Measurements from ENCODE around the gene PTPRT.

PTPRT gene

DNA sequence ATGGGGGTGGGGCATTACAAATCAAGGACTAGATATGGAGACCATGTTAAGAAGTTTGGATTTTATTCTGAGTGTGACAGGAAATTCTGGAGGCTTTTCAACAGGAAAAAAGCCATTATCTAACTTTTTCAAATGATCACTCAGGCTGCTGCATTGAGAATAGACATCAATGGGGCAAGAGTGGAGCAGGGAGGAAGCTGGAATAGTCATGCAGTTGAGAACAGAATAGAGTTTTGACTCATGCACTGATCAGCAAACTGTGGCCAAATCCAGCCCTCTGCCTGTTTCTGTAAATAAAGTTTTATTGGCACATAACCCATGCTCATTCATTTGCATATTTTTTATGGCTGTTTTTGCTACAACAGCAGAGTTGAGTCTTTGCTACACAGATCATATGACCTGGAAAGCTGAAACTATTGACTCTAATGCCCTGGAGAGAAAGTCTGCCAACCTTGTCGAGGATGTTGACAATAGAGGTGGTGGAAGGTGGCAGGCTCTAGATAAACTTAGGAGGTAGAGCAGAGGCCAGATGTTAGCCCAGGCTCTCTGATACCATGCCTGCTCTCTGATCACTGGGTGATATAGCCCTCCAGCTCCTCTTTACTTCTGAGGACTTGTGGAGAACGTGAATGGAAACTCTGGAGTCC, 441.8 kb downstream of the PTPRT start:
- H3K9me3 ChIP-seq (replicated peaks; ENCODE audit: insufficient read depth, low read length): no peaks in the 10 kb centered on the region
- no peak overlapping the region for H2AFZ ChIP-seq (ENCODE audit: low read length)
- H3K27ac ChIP-seq (ENCODE audit: low read length): no peak overlapping the region
- H3K36me3 ChIP-seq (replicated peaks; ENCODE audit: insufficient read depth, low read length): no peaks in the 10 kb centered on the region
- H3F3A ChIP-seq (ENCODE audit: insufficient read depth, low read length): no peaks in the 10 kb centered on the region
- no peaks in the 10 kb centered on the region for H3K4me1 ChIP-seq (ENCODE audit: low read length)
- no peak overlapping the region for H3K4me2 ChIP-seq (ENCODE audit: low read depth, low read length)
- DNase-seq: no peak
- H3K27me3 ChIP-seq (replicated peaks; ENCODE audit: insufficient read depth, low read length): no peaks in the 10 kb centered on the region
- H4K20me1 ChIP-seq (ENCODE audit: insufficient read depth, low read length): no peaks in the 10 kb centered on the region
- no peaks in the 10 kb centered on the region for H3K79me2 ChIP-seq (ENCODE audit: low read length)
- H3K4me3 ChIP-seq (ENCODE audit: low read length): no peak overlapping the region
- H3K9ac ChIP-seq (ENCODE audit: low read length): no peak overlapping the region
- TF ChIP-seq CTCF (IDR thresholded peaks at IDR 0.05; ENCODE audit: low read length) (no peak), EZH2phosphoT487 (IDR thresholded peaks at IDR 0.05; ENCODE audit: low read length) (no peak), EZH2 (optimal IDR thresholded peaks at IDR 0.05; ENCODE audit: low read depth, low read length) (no peak)
- no peaks in the 10 kb centered on the region for H3K9me2 ChIP-seq (replicated peaks; ENCODE audit: insufficient read depth, low read length)

- Histone ChIP-seq H3K9me3 (replicated peaks; ENCODE audit: insufficient read depth, low read length) (no peaks in the 10 kb centered on the region), H2AFZ (ENCODE audit: low read length) (no peak overlapping the region), H3K4me1 (ENCODE audit: low read length) (no peaks in the 10 kb centered on the region), H3F3A (ENCODE audit: insufficient read depth, low read length) (no peaks in the 10 kb centered on the region), H3K4me3 (ENCODE audit: low read length) (no peak overlapping the region), H3K4me2 (ENCODE audit: low read depth, low read length) (no peak overlapping the region), H3K36me3 (replicated peaks; ENCODE audit: insufficient read depth, low read length) (no peaks in the 10 kb centered on the region), H4K20me1 (ENCODE audit: insufficient read depth, low read length) (no peaks in the 10 kb centered on the region), H3K9ac (ENCODE audit: low read length) (no peak overlapping the region), H3K79me2 (ENCODE audit: low read length) (no peaks in the 10 kb centered on the region), H3K9me2 (replicated peaks; ENCODE audit: insufficient read depth, low read length) (no peaks in the 10 kb centered on the region), H3K27ac (ENCODE audit: low read length) (no peak overlapping the region), H3K27me3 (replicated peaks; ENCODE audit: insufficient read depth, low read length) (no peaks in the 10 kb centered on the region)
- no peak for TF ChIP-seq EZH2phosphoT487 (IDR thresholded peaks at IDR 0.05; ENCODE audit: low read length)
- no peak for TF ChIP-seq EZH2 (optimal IDR thresholded peaks at IDR 0.05; ENCODE audit: low read depth, low read length)
- no peak for DNase-seq
Measured at GRCh38 chr20:42744756-42745465, 444.8 kb downstream of the PTPRT start.

DNA sequence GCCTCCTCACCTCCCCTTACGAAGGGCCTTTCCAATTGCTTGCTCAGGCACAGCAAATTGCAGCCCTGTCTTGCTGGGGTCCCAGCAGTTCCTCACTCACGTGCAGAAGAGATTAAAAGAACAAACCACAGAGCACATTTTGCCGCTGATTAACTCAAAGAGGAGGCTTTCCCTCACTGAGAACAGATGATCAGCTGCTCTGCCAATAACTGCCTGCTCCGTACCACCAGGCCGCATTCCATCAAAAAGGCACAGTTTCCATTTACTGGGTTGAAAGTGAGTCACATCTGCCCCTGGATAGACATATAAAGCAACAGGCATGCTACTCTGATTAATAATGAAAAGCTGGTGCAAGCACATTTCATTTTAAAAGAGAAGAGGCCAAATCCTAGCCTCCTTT, 446.8 kb downstream of the PTPRT start:
- Histone ChIP-seq H3K4me2 (ENCODE audit: low read depth, low read length) (no peak overlapping the region), H3F3A (ENCODE audit: insufficient read depth, low read length) (no peaks in the 10 kb centered on the region), H4K20me1 (ENCODE audit: insufficient read depth, low read length) (no peaks in the 10 kb centered on the region), H3K9me3 (replicated peaks; ENCODE audit: insufficient read depth, low read length) (no peaks in the 10 kb centered on the region), H3K36me3 (replicated peaks; ENCODE audit: insufficient read depth, low read length) (no peaks in the 10 kb centered on the region), H3K9me2 (replicated peaks; ENCODE audit: insufficient read depth, low read length) (no peaks in the 10 kb centered on the region), H3K27me3 (replicated peaks; ENCODE audit: insufficient read depth, low read length) (no peaks in the 10 kb centered on the region), H3K27ac (ENCODE audit: low read length) (no peak overlapping the region), H3K79me2 (ENCODE audit: low read length) (no peaks in the 10 kb centered on the region), H3K4me3 (ENCODE audit: low read length) (no peak overlapping the region), H3K9ac (ENCODE audit: low read length) (no peak overlapping the region), H3K4me1 (ENCODE audit: low read length) (no peaks in the 10 kb centered on the region), H2AFZ (ENCODE audit: low read length) (no peak overlapping the region)
- DNase-seq: no peak
- TF ChIP-seq EZH2 (optimal IDR thresholded peaks at IDR 0.05; ENCODE audit: low read depth, low read length) (no peak), EZH2phosphoT487 (IDR thresholded peaks at IDR 0.05; ENCODE audit: low read length) (no peak), CTCF (IDR thresholded peaks at IDR 0.05; ENCODE audit: low read length) (no peak)

GRCh38 chr20:42741906-42742305, 447.8 kb downstream of the PTPRT start:
- no peaks in the 10 kb centered on the region for H3K36me3 ChIP-seq (replicated peaks; ENCODE audit: insufficient read depth, low read length)
- no peaks in the 10 kb centered on the region for H3K27me3 ChIP-seq (replicated peaks; ENCODE audit: insufficient read depth, low read length)
- H3K4me2 ChIP-seq (ENCODE audit: low read depth, low read length): no peak overlapping the region
- no peak overlapping the region for H3K27ac ChIP-seq (ENCODE audit: low read length)
- H3K9me3 ChIP-seq (replicated peaks; ENCODE audit: insufficient read depth, low read length): no peaks in the 10 kb centered on the region
- no peaks in the 10 kb centered on the region for H3K79me2 ChIP-seq (ENCODE audit: low read length)
- TF ChIP-seq CTCF (IDR thresholded peaks at IDR 0.05; ENCODE audit: low read length): no peak
- TF ChIP-seq EZH2phosphoT487 (IDR thresholded peaks at IDR 0.05; ENCODE audit: low read length): no peak
- TF ChIP-seq EZH2 (optimal IDR thresholded peaks at IDR 0.05; ENCODE audit: low read depth, low read length): no peak
- H3K9me2 ChIP-seq (replicated peaks; ENCODE audit: insufficient read depth, low read length): no peaks in the 10 kb centered on the region
- H3K9ac ChIP-seq (ENCODE audit: low read length): no peak overlapping the region
- DNase-seq: no peak
- no peaks in the 10 kb centered on the region for H3K4me1 ChIP-seq (ENCODE audit: low read length)
- H4K20me1 ChIP-seq (ENCODE audit: insufficient read depth, low read length): no peaks in the 10 kb centered on the region
- H3K4me3 ChIP-seq (ENCODE audit: low read length): no peak overlapping the region
- no peak overlapping the region for H2AFZ ChIP-seq (ENCODE audit: low read length)
- H3F3A ChIP-seq (ENCODE audit: insufficient read depth, low read length): no peaks in the 10 kb centered on the region

All from MM.1S (cell line).